Kidney (tissue), 14 donors: Measurements from ENCODE around the gene KRTAP5-2. TPM values are rescaled to one million over a fixed set of nuclear protein-coding genes. Genes with fewer than 3 reads are reported as not detected.

ENCODE experiments used
- DNase-seq, 5 donors: peaks; one replicate each; pipeline ENCODE4 v3.0.0-alpha.2; 2013 to 2020
- FAIRE-seq: peaks from 2 replicates; lab custom pipeline; 2012; peaks lifted over from hg19 to GRCh38; lab: Jason Lieb, UNC
- H3K27ac ChIP-seq, 2 donors: one replicate each; pipeline ENCODE4 v1.7.0; 2013; ENCODE audit warnings: low read depth in 2 of 2, low read length in 2 of 2, inconsistent platforms in 1 of 2
- H3K27me3 ChIP-seq: one replicate; pipeline ENCODE4 v1.7.1; 2013; ENCODE audit warnings: low read length, inconsistent platforms; ENCODE audit not compliant: control insufficient read depth, insufficient read depth
- H3K36me3 ChIP-seq, 3 donors: one replicate each; pipeline versions ENCODE4 v1.7.0 to v1.7.1; 2013; ENCODE audit warnings: low read length in 3 of 3, control low read depth in 1 of 3, inconsistent platforms in 1 of 3; ENCODE audit not compliant: insufficient read depth in 3 of 3, control insufficient read depth in 2 of 3
- H3K4me1 ChIP-seq, 3 donors: one replicate each; pipeline versions ENCODE4 v1.7.0 to v1.7.1; 2013; ENCODE audit warnings: low read length in 3 of 3, inconsistent platforms in 1 of 3, low read depth in 1 of 3; ENCODE audit not compliant: control insufficient read depth in 2 of 3, insufficient read depth in 2 of 3
- H3K4me3 ChIP-seq, 3 donors: one replicate each; pipeline versions ENCODE4 v1.7.0 to v1.8.1; 2013; ENCODE audit warnings: low read length in 3 of 3, control low read depth in 1 of 3, inconsistent platforms in 1 of 3
- H3K9ac ChIP-seq, 3 donors: one replicate each; pipeline versions ENCODE4 v1.7.0 to v1.7.1; 2013; ENCODE audit warnings: low read length in 3 of 3, control low read depth in 1 of 3, inconsistent platforms in 1 of 3
- H3K9me3 ChIP-seq, 3 donors: one replicate each; pipeline versions ENCODE4 v1.7.0 to v1.7.1; 2013; ENCODE audit warnings: low read length in 3 of 3, control low read depth in 1 of 3, inconsistent platforms in 1 of 3; ENCODE audit not compliant: control insufficient read depth in 2 of 3, insufficient read depth in 1 of 3
- CTCF ChIP-seq: IDR thresholded peaks from 3 replicates; pipeline ENCODE4 v1.5.1; 2012; ENCODE audit warnings: mild to moderate bottlenecking, moderate library complexity, borderline replicate concordance; ENCODE audit not compliant: insufficient read depth; ENCODE audit errors: extremely low read depth
- intact Hi-C: fragments of 100-400 bp; cut with DNase I; formaldehyde crosslinking; loops from one replicate; pipeline ENCODE4 v1.11.1; 2022
- polyA plus RNA-seq: library from polyadenylated mRNA; stranded (reverse); fragments of 350-450 nt; fragmentation: Illumina TruSeq; extraction: RNeasy Lipid Tissue Mini Kit (QIAGEN cat#74804); gene quantifications from one replicate; pipeline ENCODE4 v1.2.3, GENCODE V29; 2014; ENCODE audit warnings: low read depth, low replicate concordance; ENCODE audit not compliant: insufficient read depth
- total RNA-seq: library from RNA; stranded (reverse); fragmentation: NEBNext Ultra II Directional; extraction: Animal tissue kit (Norgen Biotek cat#: 25700); gene quantifications from one replicate; pipeline ENCODE4 v1.2.1, GENCODE V29; 2021
- donor health status: control.
- donor health status: control.
- donor health status: control.
- donor health status: control.
- donor health status: control.
- donor health status: DM: yes; HTN: yes; CAD: no.
- donor health status: Normal renal cell carcinoma (clear cell type).

KRTAP5-2 gene
- total and polyA plus RNA-seq, 2 donors from 2014 or later = not detected

DNA sequence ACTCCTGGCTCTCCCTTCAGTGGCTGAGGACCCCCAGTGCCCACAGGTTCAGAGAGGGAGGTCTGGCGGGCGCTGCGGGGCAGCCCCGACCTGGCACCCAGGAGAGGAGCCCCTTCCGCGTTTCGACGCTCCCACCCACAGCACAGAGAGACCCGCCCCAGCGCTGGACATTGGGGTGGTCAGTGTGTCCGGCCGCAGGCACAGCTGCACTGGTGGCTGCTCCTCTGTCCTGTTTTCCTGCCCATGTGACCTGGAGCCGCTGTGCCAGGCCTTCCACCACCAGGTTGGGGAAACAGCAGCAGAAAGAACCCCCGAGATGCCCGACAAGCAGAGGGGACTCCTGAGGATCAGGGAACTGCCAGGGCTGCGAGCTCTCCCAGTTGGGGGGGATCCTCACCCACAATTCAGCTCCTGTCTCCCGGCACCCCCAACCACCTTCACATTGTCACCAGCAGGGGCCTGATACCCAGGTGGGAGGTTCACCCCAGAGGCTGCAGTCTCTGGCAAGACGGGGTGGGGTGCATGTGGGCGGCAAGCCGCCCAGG is 45.1 kb upstream of the KRTAP5-2 start:
- no peak for FAIRE-seq
- H3K4me3 ChIP-seq = no peak overlapping the region
- no peak overlapping the region for H3K9ac ChIP-seq
- H3K27me3 ChIP-seq = no peaks in the 10 kb centered on the region
- H3K27ac ChIP-seq = no peak overlapping the region
- TF ChIP-seq CTCF = no peak
- H3K9me3 ChIP-seq = no peaks in the 10 kb centered on the region
- no peaks in the 10 kb centered on the region for H3K4me1 ChIP-seq
- DNase-seq = peak in 1 of 5 donors; percentile 54
- intact Hi-C loops = no loop called here
- H3K36me3 ChIP-seq = no peaks in the 10 kb centered on the region

DNA sequence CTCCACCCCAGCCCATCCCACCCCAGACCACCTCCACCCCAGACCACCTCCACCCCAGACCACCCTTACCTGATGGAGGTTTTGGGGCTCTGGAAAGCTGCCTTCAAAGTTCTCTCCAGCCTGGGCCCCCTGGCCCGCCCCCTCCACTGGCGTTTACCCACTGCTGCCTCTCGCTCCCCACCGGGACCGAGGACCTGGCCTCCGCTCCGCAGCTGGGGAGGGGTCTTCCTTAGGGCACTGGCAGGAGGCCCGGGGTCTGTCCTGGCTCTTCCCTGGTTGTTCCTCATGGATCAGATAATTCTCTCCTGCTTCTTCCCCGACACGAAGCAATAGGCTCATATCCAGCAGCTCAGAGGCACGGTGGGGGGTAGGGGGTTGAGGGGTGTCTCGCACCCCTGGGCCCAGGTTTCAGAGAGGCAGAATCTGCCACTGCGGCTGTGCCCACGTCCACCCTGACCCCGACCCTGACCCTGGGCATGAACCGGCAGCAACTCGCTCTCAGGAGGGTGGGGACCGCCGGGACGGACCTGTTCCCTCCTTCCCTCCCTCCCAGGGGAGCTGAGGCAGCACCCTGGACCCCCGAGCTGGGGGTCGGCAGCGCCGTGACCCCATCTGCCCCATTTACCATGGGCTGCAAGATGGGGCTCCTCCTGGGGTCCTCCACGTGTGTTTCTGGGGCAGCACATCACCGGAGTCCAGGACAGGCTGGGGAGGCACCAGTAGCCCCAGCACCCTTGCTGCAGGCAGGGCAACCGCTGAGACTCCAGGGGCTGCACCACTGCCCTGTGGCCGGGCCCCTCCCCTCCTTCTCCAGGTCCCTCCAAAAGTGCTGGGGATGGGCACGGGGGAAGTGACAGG is 44.4 kb upstream of the KRTAP5-2 start:
- H3K27me3 ChIP-seq = no peaks in the 10 kb centered on the region
- H3K4me1 ChIP-seq = no peaks in the 10 kb centered on the region
- intact Hi-C loops = no loop called here
- no peaks in the 10 kb centered on the region for H3K9me3 ChIP-seq
- FAIRE-seq (no peak), DNase-seq (peak in 1 of 5 donors; percentile 54)
- H3K36me3 ChIP-seq = no peaks in the 10 kb centered on the region
- H3K4me3 ChIP-seq = no peak overlapping the region
- H3K27ac ChIP-seq = no peak overlapping the region
- H3K9ac ChIP-seq = no peak overlapping the region
- TF ChIP-seq CTCF = no peak

DNA sequence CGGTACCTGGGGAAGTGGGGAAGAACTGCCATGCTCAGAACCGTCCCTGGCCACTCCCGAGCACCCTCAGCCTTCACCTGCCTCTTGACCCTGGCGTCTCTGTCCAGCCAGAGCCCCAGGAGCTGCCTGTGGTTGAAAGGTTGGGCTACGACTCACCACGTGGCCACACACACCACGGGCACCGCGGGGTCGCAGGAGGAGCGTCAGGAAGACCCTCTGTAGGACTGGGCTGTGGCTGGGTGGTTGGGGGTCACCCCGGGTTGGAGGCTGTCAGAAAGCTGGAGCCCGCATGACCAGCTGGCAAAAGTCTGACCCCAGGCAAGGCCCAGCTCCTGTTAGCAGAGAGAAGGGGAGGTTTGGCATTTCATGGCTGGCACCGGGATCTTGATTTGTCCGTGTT is 43.0 kb upstream of the KRTAP5-2 start:
- Histone ChIP-seq H3K4me3 (no peak overlapping the region), H3K9me3 (no peaks in the 10 kb centered on the region), H3K9ac (no peak overlapping the region), H3K27ac (no peak overlapping the region), H3K4me1 (no peaks in the 10 kb centered on the region), H3K36me3 (no peaks in the 10 kb centered on the region), H3K27me3 (no peaks in the 10 kb centered on the region)
- no peak for FAIRE-seq
- intact Hi-C loops = no loop called here
- DNase-seq = peak in 1 of 5 donors; percentile 68
- no peak for TF ChIP-seq CTCF
